Activated naive CD4-positive, alpha-beta T cell treated with anti-CD3 and anti-CD28 coated beads for 36 hours (primary cell): ENCODE data around the gene ZNRF2. TPM values are rescaled to one million over a fixed set of nuclear protein-coding genes. Genes with fewer than 3 reads are reported as not detected.

Source experiments
- CTCF ChIA-PET: fragments of 350-600 bp; sonication (Branson Sonifier 250); formaldehyde crosslinking; loops from one replicate; lab custom pipeline; 2021; ENCODE audit warnings: antibody characterized with exemption; lab: Charles Lee
- DNase-seq: peaks from one replicate; pipeline ENCODE4 v3.0.0-alpha.2; 2020
- H3K27ac Mint-ChIP-seq: one replicate; pipeline ENCODE4 v1.8.0; 2021; ENCODE audit warnings: mild to moderate bottlenecking, mixed read lengths
- H3K27me3 Mint-ChIP-seq: one replicate; pipeline ENCODE4 v1.8.0; 2021; ENCODE audit warnings: low read depth, mixed read lengths
- H3K36me3 Mint-ChIP-seq: one replicate; pipeline ENCODE4 v1.8.0; 2021; ENCODE audit warnings: low read depth, mixed read lengths
- H3K4me1 Mint-ChIP-seq: one replicate; pipeline ENCODE4 v1.8.0; 2021; ENCODE audit warnings: low read depth, mixed read lengths
- H3K4me3 Mint-ChIP-seq: one replicate; pipeline ENCODE4 v1.8.0; 2021; ENCODE audit warnings: mild to moderate bottlenecking, moderate library complexity, mixed read lengths
- H3K9me3 Mint-ChIP-seq: one replicate; pipeline ENCODE4 v1.8.0; 2021; ENCODE audit warnings: mixed read lengths
- intact Hi-C: fragments of 100-400 bp; cut with micrococcal nuclease; formaldehyde crosslinking; loops from one replicate; pipeline ENCODE4 v1.15.1; 2023
- total RNA-seq, 2 experiments: library from RNA; stranded (reverse); gene quantifications; one replicate each; pipeline ENCODE4 v1.2.3, GENCODE V29; 2021

ZNRF2 gene
- 10 to 100 TPM; 10.4 to 10.5 TPM for total RNA-seq

GRCh38 chr7:30284298-30285066 is at the start of gene ZNRF2:
ZNRF2 (plus strand) TSS chr7:30284597; CDS start chr7:30285358, 761 bp downstream.
- Mint-ChIP-seq H3K9me3 (no peaks in the 10 kb centered on the region), H3K4me3 (peak within 1 kb of the TSS; percentile 79), H3K36me3 (peaks cover 2% of the 10 kb centered on the region), H3K4me1 (peaks cover 39% of the 10 kb centered on the region), H3K27ac (peak within 1 kb of the TSS; percentile 84), H3K27me3 (no peaks in the 10 kb centered on the region)
- intact Hi-C loops: loop anchor here (1.0 kb wide), 10 partner anchors 39 to 443 kb away; partner anchors contain the start of genes FKBP14, GARS1 and GGCT
- CTCF ChIA-PET: interaction anchor here (0.7 to 1.4 kb wide), 2 partner anchors 69 to 122 kb away, joined by 3 read pairs; no protein-coding TSS in a partner anchor
- DNase-seq: peak; percentile 99

- intact Hi-C loops: no loop called here
- Mint-ChIP-seq H3K27ac (no peak overlapping the region), H3K9me3 (no peaks in the 10 kb centered on the region), H3K27me3 (peaks cover 3% of the 10 kb centered on the region), H3K4me3 (no peak overlapping the region), H3K4me1 (peaks cover 2% of the 10 kb centered on the region), H3K36me3 (no peaks in the 10 kb centered on the region)
- CTCF ChIA-PET: no interaction called here
- no peak for DNase-seq
Measured at GRCh38 chr7:30237271-30237695, 47.1 kb upstream of the ZNRF2 start.

DNA sequence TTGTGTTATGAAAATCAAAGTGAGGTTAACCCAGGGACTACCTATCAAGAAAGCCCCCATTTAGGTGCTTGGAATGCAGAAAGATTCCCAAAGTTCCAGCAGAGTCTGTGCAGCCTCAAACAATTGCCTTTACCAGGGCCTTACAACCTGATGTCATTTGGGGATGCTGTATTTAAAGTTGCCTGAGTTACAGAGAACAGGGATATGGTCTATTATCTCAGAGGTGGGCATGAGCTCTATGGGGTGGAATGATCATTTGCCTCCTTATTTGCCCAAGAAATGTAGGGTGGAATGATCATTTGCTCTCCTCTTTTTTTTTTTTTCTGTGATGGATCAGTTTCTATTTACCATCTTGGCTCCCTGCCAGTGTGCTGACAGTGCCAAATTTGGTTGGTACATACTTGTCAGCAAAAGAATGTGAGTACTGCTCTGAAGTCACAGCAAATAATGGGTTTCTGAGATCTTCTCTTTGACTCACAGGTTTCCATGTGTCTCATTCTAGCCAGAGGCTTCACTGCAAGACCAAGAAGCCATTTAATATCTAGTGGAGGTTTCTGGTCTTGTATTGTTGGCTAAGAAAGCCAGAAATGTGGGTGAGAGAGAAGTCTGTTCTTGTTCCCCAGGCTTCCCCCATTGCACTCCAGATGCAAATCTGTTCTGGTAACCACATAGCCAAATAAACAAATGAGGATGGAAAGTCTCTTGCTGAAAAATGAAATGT is 45.5 kb upstream of the ZNRF2 start:
- no peaks in the 10 kb centered on the region for H3K9me3 Mint-ChIP-seq
- no peak overlapping the region for H3K27ac Mint-ChIP-seq
- DNase-seq: peak; percentile 43
- peaks cover 2% of the 10 kb centered on the region for H3K4me1 Mint-ChIP-seq
- H3K36me3 Mint-ChIP-seq: no peaks in the 10 kb centered on the region
- H3K27me3 Mint-ChIP-seq: peaks cover 3% of the 10 kb centered on the region
- H3K4me3 Mint-ChIP-seq: no peak overlapping the region
- CTCF ChIA-PET: no interaction called here
- intact Hi-C loops: no loop called here

DNA sequence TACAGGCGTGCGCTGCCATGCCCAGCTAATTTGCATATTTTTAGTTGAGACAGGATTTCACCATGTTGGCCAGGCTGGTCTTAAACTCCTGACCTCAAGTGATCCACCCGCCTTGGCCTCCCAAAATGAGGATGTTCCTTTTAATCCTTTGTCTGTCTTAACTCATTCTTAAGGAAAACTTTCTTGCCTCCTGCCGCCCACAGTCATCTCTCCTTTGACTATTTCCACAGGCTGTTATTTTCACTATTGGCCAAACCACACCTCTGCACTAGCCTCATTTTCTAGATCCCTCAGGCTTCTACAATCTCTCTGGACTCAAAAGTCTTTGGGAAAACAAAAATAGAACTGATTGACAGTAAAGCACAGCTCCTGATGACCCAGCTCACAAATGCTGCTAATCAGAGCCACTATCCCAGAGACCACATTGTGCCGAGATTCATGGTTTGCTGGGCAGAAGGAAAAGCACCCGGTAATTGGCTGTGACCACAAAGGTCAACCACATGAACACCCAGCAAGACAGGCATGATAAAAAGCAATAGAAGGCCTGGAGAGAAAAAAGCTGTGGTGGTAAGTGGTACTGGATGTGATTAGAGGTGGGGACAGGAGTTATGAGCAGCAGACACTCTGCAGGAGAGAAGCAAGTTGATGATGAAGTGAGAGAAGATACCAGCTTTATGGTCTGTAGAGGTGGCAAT is 44.1 kb upstream of the ZNRF2 start:
- peaks cover 2% of the 10 kb centered on the region for H3K4me1 Mint-ChIP-seq
- no peak overlapping the region for H3K4me3 Mint-ChIP-seq
- no peaks in the 10 kb centered on the region for H3K36me3 Mint-ChIP-seq
- H3K27me3 Mint-ChIP-seq: peaks cover 3% of the 10 kb centered on the region
- H3K9me3 Mint-ChIP-seq: no peaks in the 10 kb centered on the region
- no peak for DNase-seq
- H3K27ac Mint-ChIP-seq: no peak overlapping the region
- CTCF ChIA-PET: no interaction called here
- intact Hi-C loops: no loop called here

DNA sequence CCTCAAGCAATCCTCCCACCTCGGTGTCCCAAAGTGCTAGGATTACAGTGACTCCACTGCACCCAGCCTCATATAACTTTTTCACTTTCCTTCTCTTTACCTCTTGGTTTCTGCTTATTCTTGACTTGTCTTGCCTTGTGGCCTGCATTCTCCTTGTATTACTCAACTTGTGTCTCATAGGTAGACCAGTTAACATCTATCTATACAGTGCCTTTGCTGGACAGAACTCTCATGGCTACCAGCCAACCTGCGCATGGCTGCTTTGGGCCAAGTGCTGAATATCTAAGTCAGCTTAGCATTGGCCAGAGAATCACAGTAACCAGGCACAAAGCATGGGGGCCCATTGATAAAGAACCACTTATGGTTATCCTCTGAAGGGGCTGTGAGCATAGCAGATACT is 42.6 kb upstream of the ZNRF2 start:
- peaks cover 2% of the 10 kb centered on the region for H3K4me1 Mint-ChIP-seq
- intact Hi-C loops: no loop called here
- no peak for DNase-seq
- H3K9me3 Mint-ChIP-seq: no peaks in the 10 kb centered on the region
- H3K27me3 Mint-ChIP-seq: peaks cover 3% of the 10 kb centered on the region
- CTCF ChIA-PET: no interaction called here
- no peak overlapping the region for H3K4me3 Mint-ChIP-seq
- no peaks in the 10 kb centered on the region for H3K36me3 Mint-ChIP-seq
- H3K27ac Mint-ChIP-seq: no peak overlapping the region

DNA sequence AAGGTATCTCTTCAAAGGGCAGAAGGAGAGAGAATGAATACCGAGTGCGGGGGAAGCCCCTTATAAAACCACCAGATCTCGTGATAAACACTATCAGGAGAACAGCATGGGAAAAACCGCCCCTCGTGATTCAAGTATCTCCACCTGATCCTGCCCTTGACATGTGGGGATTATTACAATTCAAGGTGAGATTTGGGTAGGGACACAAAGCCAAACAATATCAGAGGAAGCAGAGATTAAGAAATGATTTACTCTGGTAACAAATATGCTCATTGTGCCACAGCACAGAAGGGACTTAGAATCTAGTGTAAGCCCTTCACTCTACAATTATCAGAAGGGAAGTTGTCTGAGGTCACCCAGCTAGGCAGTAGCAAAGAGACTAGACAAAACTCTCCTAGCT is 40.1 kb upstream of the ZNRF2 start:
- intact Hi-C loops: no loop called here

DNA sequence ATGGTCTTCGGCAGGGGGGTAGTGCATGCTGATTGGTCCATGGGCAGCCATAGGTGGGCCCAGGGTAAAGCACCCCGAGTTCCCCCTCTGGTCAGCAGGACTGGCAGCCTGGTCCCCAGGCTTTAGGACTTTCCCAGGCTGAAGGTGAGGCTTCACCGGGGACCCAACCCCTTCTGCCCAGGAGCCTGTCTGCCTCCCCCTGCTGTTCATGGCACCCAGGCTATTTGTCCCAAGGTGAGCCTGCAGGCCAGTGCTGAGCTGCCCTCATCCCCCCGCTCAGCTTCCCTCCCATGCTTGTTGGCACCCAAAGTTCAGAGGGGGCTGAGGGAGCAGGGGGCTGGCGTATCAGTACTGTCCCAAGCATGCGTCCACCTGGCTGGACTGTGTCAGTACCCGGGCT is 38.5 kb upstream of the ZNRF2 start:
- Mint-ChIP-seq H3K4me1 (peaks cover 16% of the 10 kb centered on the region), H3K4me3 (no peak overlapping the region), H3K27ac (no peak overlapping the region), H3K27me3 (no peaks in the 10 kb centered on the region), H3K36me3 (no peaks in the 10 kb centered on the region), H3K9me3 (no peaks in the 10 kb centered on the region)
- no peak for DNase-seq
- CTCF ChIA-PET: interaction anchor here (1.0 kb wide), 1 partner anchor 34 kb away, joined by 3 read pairs; no protein-coding TSS in a partner anchor
- intact Hi-C loops: no loop called here

More for the DNA sequence above, 40.1 kb upstream of the ZNRF2 start:
- DNase-seq: no peak
- no peaks in the 10 kb centered on the region for H3K36me3 Mint-ChIP-seq
- CTCF ChIA-PET: no interaction called here
- no peak overlapping the region for H3K27ac Mint-ChIP-seq
- no peaks in the 10 kb centered on the region for H3K27me3 Mint-ChIP-seq
- no peaks in the 10 kb centered on the region for H3K9me3 Mint-ChIP-seq
- H3K4me3 Mint-ChIP-seq: no peak overlapping the region
- H3K4me1 Mint-ChIP-seq: peaks cover 3% of the 10 kb centered on the region

- CTCF ChIA-PET: no interaction called here
- DNase-seq: no peak
- H3K4me1 Mint-ChIP-seq: peaks cover 16% of the 10 kb centered on the region
- no peak overlapping the region for H3K4me3 Mint-ChIP-seq
- H3K27me3 Mint-ChIP-seq: no peaks in the 10 kb centered on the region
- H3K36me3 Mint-ChIP-seq: no peaks in the 10 kb centered on the region
- intact Hi-C loops: no loop called here
- H3K9me3 Mint-ChIP-seq: no peaks in the 10 kb centered on the region
- H3K27ac Mint-ChIP-seq: no peak overlapping the region
Measured at GRCh38 chr7:30246392-30246791, 38.0 kb upstream of the ZNRF2 start.

GRCh38 chr7:30247541-30248401 is 36.6 kb upstream of the ZNRF2 start:
- no peak for DNase-seq
- intact Hi-C loops: no loop called here
- Mint-ChIP-seq H3K4me3 (no peak overlapping the region), H3K36me3 (no peaks in the 10 kb centered on the region), H3K9me3 (no peaks in the 10 kb centered on the region), H3K4me1 (peaks cover 16% of the 10 kb centered on the region), H3K27ac (no peak overlapping the region), H3K27me3 (no peaks in the 10 kb centered on the region)
- CTCF ChIA-PET: no interaction called here

DNA sequence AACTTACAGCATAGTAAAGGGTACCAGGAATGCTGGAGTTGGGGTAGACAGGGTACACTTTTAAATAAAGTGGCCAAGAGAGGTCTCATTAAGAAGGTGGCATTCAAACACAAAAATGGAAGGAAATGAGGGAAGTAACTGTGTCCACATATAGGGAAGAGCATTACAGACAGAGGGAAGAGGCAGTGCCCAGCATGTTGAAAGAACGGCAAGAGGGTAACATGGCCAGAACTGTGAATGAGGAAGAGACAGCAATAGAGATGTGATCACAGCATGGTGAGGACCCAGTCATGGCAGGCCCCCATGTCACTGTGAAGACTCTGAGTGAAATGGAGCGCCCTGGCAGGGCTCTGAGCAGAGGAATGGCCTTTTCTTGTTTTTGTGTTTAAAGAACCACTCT is 35.1 kb upstream of the ZNRF2 start:
- no peak for DNase-seq
- no peak overlapping the region for H3K4me3 Mint-ChIP-seq
- H3K27me3 Mint-ChIP-seq: no peaks in the 10 kb centered on the region
- H3K4me1 Mint-ChIP-seq: peaks cover 16% of the 10 kb centered on the region
- no peaks in the 10 kb centered on the region for H3K9me3 Mint-ChIP-seq
- CTCF ChIA-PET: no interaction called here
- H3K27ac Mint-ChIP-seq: no peak overlapping the region
- H3K36me3 Mint-ChIP-seq: no peaks in the 10 kb centered on the region
- intact Hi-C loops: no loop called here

- H3K27ac Mint-ChIP-seq: no peak overlapping the region
- peaks cover 16% of the 10 kb centered on the region for H3K4me1 Mint-ChIP-seq
- H3K4me3 Mint-ChIP-seq: no peak overlapping the region
- H3K36me3 Mint-ChIP-seq: no peaks in the 10 kb centered on the region
- CTCF ChIA-PET: no interaction called here
- no peak for DNase-seq
- H3K27me3 Mint-ChIP-seq: no peaks in the 10 kb centered on the region
- intact Hi-C loops: no loop called here
- no peaks in the 10 kb centered on the region for H3K9me3 Mint-ChIP-seq
Measured at GRCh38 chr7:30249986-30250774, 34.2 kb upstream of the ZNRF2 start.
